Measurements from ENCODE around the gene NKD2. TPM values are rescaled to one million over a fixed set of nuclear protein-coding genes. Genes with fewer than 3 reads are reported as not detected.

NKD2 gene
- total and polyA plus RNA-seq, 9 of the 15 experiments (the other 6 are each of a cell fraction or from before 2014, with no cell fraction given) = 0.09 to 0.64 (median 0.27) TPM; not detected in 5

GRCh38 chr5:1006656-1007071, 1.9 kb upstream of the NKD2 start:
- Histone ChIP-seq H2AFZ (ENCODE audit: low read depth, low read length) (no peak overlapping the region), H3K27me3 (ENCODE audit: control insufficient read depth in 2 of 2, insufficient read depth in 2 of 2, low read length in 2 of 2) (peaks cover 41 to 83% of the 10 kb centered on the region in 2 experiments), H3K79me2 (ENCODE audit: control insufficient read depth, insufficient read depth, low read length) (no peaks in the 10 kb centered on the region), H4K20me1 (replicated peaks; ENCODE audit: control insufficient read depth, insufficient read depth, low read length) (peaks cover 51% of the 10 kb centered on the region), H3K4me1 (replicated peaks in 1 of 2; ENCODE audit: control insufficient read depth in 2 of 2, insufficient read depth in 2 of 2, low read length in 2 of 2) (peaks cover 0 to 52% of the 10 kb centered on the region in 2 experiments; a peak in 3 of 5 replicates), H3K9ac (ENCODE audit: insufficient read depth in 1 of 2, low read depth in 2 of 2, low read length in 2 of 2) (no peak overlapping the region), H3K36me3 (ENCODE audit: control insufficient read depth, insufficient read depth, low read length) (no peaks in the 10 kb centered on the region), H3K9me1 (ENCODE audit: control insufficient read depth, insufficient read depth, low read length) (no peaks in the 10 kb centered on the region), H3K27ac (ENCODE audit: extremely low read depth, low read depth, low read length) (no peak overlapping the region), H3K9me3 (replicated peaks; ENCODE audit: control insufficient read depth, insufficient read depth, low read depth, low read length) (no peaks in the 10 kb centered on the region), H3K4me2 (ENCODE audit: insufficient read depth, low read length) (no peak overlapping the region), H3K4me3 (no peak overlapping the region)
- WGBS (ENCODE audit: insufficient coverage, low coverage, missing lambda C conversion rate) = 11% methylated on average over 5 of the region's 5 CpGs
- in situ Hi-C loops (cut with MboI) = no loop called here
- BruUV-seq (replicated peaks) = no TSS peak
- intact Hi-C loops (cut with micrococcal nuclease) = no loop called here
- ChIA-PET CTCF (ENCODE audit: low intra/inter-chr PET ratio) (no interaction called here), POLR2A (interaction anchor here (0.6 to 3.1 kb wide), 5 partner anchors 13 to 921 kb away, joined by 3 to 10 read pairs (median 3); partner anchors contain the start of genes BRD9 and TRIP13)
- no peak for ATAC-seq
- FAIRE-seq = no peak
- no peak for DNase-seq (ENCODE audit: extremely low read depth in 1 of 4, low spot score in 3 of 4)
- TF ChIP-seq CXXC5 (CRISPR knock-in tag; IDR thresholded peaks at IDR 0.05) (no peak), HOMEZ (CRISPR knock-in tag; IDR thresholded peaks at IDR 0.05) (no peak), POLR3G (IDR thresholded peaks at IDR 0.05; ENCODE audit: extremely low read depth, insufficient read length, insufficient replicate concordance) (no peak), ZEB2 (IDR thresholded peaks at IDR 0.05) (no peak), HDAC6 (IDR thresholded peaks at IDR 0.05; ENCODE audit: low read depth, low read length) (no peak), HMGN3 (IDR thresholded peaks at IDR 0.05; ENCODE audit: borderline replicate concordance, extremely low read depth, insufficient read length, low read depth, low read length) (no peak), NR1H2 (CRISPR knock-in tag; IDR thresholded peaks at IDR 0.05) (no peak), ZNF212 (CRISPR knock-in tag; IDR thresholded peaks at IDR 0.05) (no peak), RFX5 (IDR thresholded peaks at IDR 0.05; ENCODE audit: low read depth, low read length) (no peak), ARID1B (IDR thresholded peaks at IDR 0.05) (no peak), C11orf30 (IDR thresholded peaks at IDR 0.05; ENCODE audit: low read depth) (no peak), TSC22D4 (tag; IDR thresholded peaks at IDR 0.05) (no peak), SREBF2 (CRISPR knock-in tag; IDR thresholded peaks at IDR 0.05) (no peak)

Measured in K562 (cell line).